Neutrophil (primary cell): ENCODE measurements around the gene GFPT2.

Experiments
- H3K27ac ChIP-seq: fragments of 200-600 bp; sonication (generic); 2 replicates; pipeline ENCODE4 v1.5.1; 2016; ENCODE audit warnings: mild to moderate bottlenecking, moderate library complexity
- H3K27me3 ChIP-seq: fragments of 200-600 bp; sonication (generic); 2 replicates; pipeline ENCODE4 v1.6.0; 2016; ENCODE audit warnings: mild to moderate bottlenecking
- H3K36me3 ChIP-seq: fragments of 200-600 bp; sonication (generic); 2 replicates; pipeline ENCODE4 v1.5.1; 2017
- H3K4me1 ChIP-seq, 2 experiments: fragments of 200-600 bp in 1 of 2; sonication (generic) in 1 of 2; 1 replicate in 1 of 2; 2 replicates in 1 of 2; pipeline versions ENCODE4 v1.5.1 to v1.6.1; 2013 to 2016; ENCODE audit warnings: low read depth in 1 of 2, low read length in 1 of 2, mild to moderate bottlenecking in 1 of 2, moderate library complexity in 1 of 2; ENCODE audit not compliant: control insufficient read depth in 1 of 2, insufficient read depth in 1 of 2
- H3K4me3 ChIP-seq, 2 experiments: fragments of 200-600 bp in 1 of 2; sonication (generic) in 1 of 2; 1 replicate in 1 of 2; 2 replicates in 1 of 2; pipeline ENCODE4 v1.5.1; 2013 to 2016; ENCODE audit warnings: low read depth in 1 of 2, low read length in 1 of 2, mild to moderate bottlenecking in 1 of 2, moderate library complexity in 1 of 2
- H3K9me3 ChIP-seq: fragments of 200-600 bp; sonication (generic); 2 replicates; pipeline ENCODE4 v1.5.1; 2016
- CTCF ChIP-seq: fragments of 200-600 bp; sonication (generic); IDR thresholded peaks from 2 replicates; pipeline ENCODE4 v1.5.1; 2016; ENCODE audit warnings: antibody characterized with exemption

Gene GFPT2

GRCh38 chr5:180304431-180305375 is 48.4 kb downstream of the GFPT2 start:
- no peaks in the 10 kb centered on the region for H3K4me1 ChIP-seq
- peaks cover 21% of the 10 kb centered on the region for H3K27me3 ChIP-seq
- H3K36me3 ChIP-seq: no peaks in the 10 kb centered on the region
- H3K9me3 ChIP-seq: no peaks in the 10 kb centered on the region
- H3K27ac ChIP-seq: no peak overlapping the region
- no peak overlapping the region for H3K4me3 ChIP-seq
- TF ChIP-seq CTCF: no peak

DNA sequence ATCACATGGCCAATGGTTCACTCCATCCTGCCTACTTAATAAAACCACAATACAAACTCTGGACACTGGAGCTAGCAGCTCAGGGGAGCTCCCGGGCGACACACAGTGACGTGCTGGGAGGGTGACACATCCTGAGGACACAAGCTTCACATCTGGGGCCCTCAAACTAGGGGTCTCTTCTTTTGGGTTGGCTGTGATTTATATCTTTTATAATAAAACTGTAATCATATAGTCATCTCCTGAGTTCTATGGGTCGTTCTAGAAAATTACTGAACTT is 49.2 kb downstream of the GFPT2 start:
- peaks cover 24% of the 10 kb centered on the region for H3K27me3 ChIP-seq
- no peaks in the 10 kb centered on the region for H3K36me3 ChIP-seq
- no peaks in the 10 kb centered on the region for H3K9me3 ChIP-seq
- H3K4me3 ChIP-seq: no peak overlapping the region
- H3K27ac ChIP-seq: no peak overlapping the region
- no peaks in the 10 kb centered on the region for H3K4me1 ChIP-seq
- TF ChIP-seq CTCF: no peak

DNA sequence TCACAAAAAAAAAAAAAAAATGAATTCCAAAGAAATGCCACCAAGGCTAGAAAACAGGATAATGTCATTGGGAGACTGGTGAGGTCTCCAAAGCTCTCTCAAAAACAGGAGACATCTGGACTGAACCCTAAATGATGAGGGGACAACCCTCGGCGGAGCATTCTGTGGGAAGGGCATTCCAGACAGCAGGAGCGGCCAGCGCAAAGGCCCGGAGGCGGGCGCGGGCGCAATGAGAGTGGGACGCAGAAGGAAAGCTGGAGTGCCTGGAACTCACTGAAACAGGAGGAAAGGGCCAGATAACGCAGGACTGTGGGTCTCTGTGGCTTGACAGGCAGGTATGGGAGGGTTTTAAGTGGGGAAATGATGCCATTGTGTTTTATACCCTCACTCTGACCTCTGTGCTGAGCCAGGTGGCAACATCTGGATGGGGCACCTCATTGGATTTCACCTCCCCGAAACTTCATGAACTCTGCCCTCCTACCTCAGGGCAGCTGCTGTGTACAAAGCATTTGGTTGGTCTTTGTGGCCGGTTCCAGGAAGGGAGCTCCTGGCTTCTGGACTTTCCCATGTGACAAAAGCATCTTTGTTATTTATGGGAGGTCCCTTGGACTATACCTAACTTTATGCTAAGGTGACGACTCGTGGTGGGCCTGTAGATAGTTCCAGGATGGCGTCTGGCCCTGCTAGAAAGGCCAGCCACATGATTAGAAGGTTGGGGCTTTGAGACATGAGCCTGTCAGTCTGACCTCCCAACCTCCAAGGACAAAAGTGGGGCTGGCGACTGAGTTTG is 49.7 kb downstream of the GFPT2 start:
- Histone ChIP-seq H3K36me3 (no peaks in the 10 kb centered on the region), H3K4me1 (no peaks in the 10 kb centered on the region), H3K4me3 (no peak overlapping the region), H3K27ac (no peak overlapping the region), H3K9me3 (no peaks in the 10 kb centered on the region), H3K27me3 (peaks cover 24% of the 10 kb centered on the region)
- TF ChIP-seq CTCF: no peak

- Histone ChIP-seq H3K36me3 (no peaks in the 10 kb centered on the region), H3K9me3 (no peaks in the 10 kb centered on the region), H3K4me3 (no peak overlapping the region), H3K4me1 (no peaks in the 10 kb centered on the region), H3K27ac (no peak overlapping the region), H3K27me3 (peaks cover 24% of the 10 kb centered on the region)
- no peak for TF ChIP-seq CTCF
These were observed 50.9 kb downstream of the GFPT2 start for GRCh38 chr5:180302256-180302655.

- Histone ChIP-seq H3K4me3 (no peak overlapping the region), H3K36me3 (no peaks in the 10 kb centered on the region), H3K27ac (no peak overlapping the region), H3K9me3 (no peaks in the 10 kb centered on the region), H3K4me1 (peaks cover 0 to 3% of the 10 kb centered on the region in 2 experiments), H3K27me3 (peaks cover 24% of the 10 kb centered on the region)
- no peak for TF ChIP-seq CTCF
These were observed 51.9 kb downstream of the GFPT2 start for GRCh38 chr5:180301253-180301652.
